ENCODE results near the gene BDP1.
A peak's percentile ranks its signal among the peaks of the same experiment; 100 is the strongest.
"Not testable (repeated sequence)": the region's sequence is repeated elsewhere in the genome, so short reads cannot be mapped to it uniquely, and the experiment has no call there.

The BDP1 gene

DNA sequence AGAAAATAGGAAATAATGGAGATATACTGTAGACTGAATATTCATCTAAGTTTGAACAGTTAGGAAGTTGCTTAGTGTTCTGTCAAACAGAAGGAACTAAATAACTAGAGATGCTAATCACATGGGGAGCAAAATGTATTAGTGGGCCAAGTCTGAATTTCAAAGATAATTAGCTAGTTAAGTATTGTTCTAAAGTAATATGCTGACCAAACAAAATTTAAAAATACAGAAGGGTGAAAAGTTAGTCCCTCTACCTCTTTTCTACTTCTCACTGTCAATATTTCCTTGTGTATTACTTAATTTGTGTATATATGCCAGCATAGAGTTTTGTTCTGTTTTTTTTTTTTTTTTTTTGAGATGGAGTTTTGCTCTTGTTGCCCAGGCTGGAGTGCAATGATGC lies 135.6 kb downstream of the BDP1 start:
- no peak for ATAC-seq (ENCODE audit: low read depth)
- Mint-ChIP-seq H3K27ac (no peak overlapping the region), H3K36me3 (peaks cover 9% of the 10 kb centered on the region), H3K4me3 (no peak overlapping the region), H3K27me3 (no peaks in the 10 kb centered on the region), H3K4me1 (peaks cover 28% of the 10 kb centered on the region), H3K9me3 (no peaks in the 10 kb centered on the region)
- DNase-seq (ENCODE audit: low spot score in 2 of 2): no peak

GRCh38 chr5:71596169-71596568 lies 140.7 kb downstream of the BDP1 start:
- no peak for DNase-seq (ENCODE audit: low spot score in 2 of 2)
- Mint-ChIP-seq H3K27me3 (no peaks in the 10 kb centered on the region), H3K27ac (no peak overlapping the region), H3K4me1 (peaks cover 3% of the 10 kb centered on the region), H3K9me3 (no peaks in the 10 kb centered on the region), H3K4me3 (no peak overlapping the region), H3K36me3 (peaks cover 24% of the 10 kb centered on the region)
- no peak for ATAC-seq (ENCODE audit: low read depth)

DNA sequence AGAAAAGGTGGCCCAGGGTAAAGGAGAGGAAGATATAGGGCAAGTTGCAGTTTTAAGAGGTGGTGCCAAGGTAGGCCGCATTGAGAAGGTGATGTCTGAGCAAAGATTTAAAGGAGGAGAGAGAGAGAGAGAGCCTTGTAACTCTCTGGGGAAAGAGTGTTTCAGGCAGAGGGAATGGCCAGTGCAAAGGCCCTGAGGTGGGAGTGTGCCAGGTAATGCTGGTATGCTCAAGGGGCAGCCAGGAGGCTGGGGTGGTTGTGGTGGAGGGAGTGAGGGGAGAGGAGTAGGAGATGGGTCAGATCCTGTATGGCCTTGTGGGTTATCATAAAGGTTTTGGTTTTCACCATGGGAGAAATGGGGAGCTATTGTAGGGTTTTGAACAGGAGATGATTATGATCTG lies 141.6 kb downstream of the BDP1 start:
- ATAC-seq (ENCODE audit: low read depth): no peak

GRCh38 chr5:71600783-71601182 lies 145.3 kb downstream of the BDP1 start:
- Mint-ChIP-seq H3K9me3 (no peaks in the 10 kb centered on the region), H3K36me3 (peaks cover 36% of the 10 kb centered on the region)

More for the DNA sequence above, 141.6 kb downstream of the BDP1 start:
- no peaks in the 10 kb centered on the region for H3K27me3 Mint-ChIP-seq
- H3K9me3 Mint-ChIP-seq: no peaks in the 10 kb centered on the region
- H3K27ac Mint-ChIP-seq: peak overlapping the region; percentile 7
- peaks cover 24% of the 10 kb centered on the region for H3K36me3 Mint-ChIP-seq
- H3K4me3 Mint-ChIP-seq: no peak overlapping the region
- peaks cover 3% of the 10 kb centered on the region for H3K4me1 Mint-ChIP-seq
- no peak for DNase-seq (ENCODE audit: low spot score in 2 of 2)

DNA sequence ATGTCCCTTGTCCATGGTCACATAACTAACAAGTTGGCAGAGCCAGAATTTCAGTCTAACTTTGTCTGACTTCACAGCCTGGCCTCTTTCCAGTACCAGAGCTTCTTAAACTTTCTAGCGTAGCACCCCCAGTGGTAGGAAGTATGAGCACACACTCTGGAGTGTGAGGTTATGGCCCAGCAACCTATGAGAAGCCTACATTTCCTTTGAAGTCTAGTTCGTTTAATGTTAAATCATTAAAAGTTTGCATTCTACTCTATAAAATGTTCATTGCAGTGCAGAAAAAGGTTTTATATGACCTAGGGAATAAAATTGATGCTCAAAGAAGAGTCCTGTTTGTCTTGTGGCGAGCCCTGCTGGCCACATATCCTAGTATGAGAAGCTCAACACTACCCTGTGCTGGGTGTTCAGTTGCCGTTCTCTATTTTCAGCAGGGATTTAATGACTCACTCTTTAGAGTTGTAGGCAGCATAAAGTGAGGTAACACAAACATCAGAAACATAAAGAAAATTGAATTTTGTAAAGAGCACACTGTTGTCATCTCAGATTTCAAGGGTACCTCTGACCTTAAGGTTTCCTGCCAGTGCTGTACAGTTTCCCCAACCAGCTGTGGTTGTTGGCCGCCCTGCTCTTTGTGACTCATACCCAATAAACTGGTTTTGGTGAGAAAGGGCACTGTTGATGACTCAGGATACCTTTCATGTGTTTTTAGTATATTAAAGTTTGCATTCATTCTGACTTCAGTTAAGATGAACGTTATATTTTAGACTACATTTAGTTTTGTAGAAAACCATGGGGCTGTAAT lies 146.0 kb downstream of the BDP1 start:
- Mint-ChIP-seq H3K27ac (peak overlapping the region; percentile 28), H3K36me3 (peaks cover 33% of the 10 kb centered on the region), H3K4me3 (no peak overlapping the region), H3K4me1 (no peaks in the 10 kb centered on the region), H3K9me3 (no peaks in the 10 kb centered on the region), H3K27me3 (no peaks in the 10 kb centered on the region)
- peak; percentile 95 for ATAC-seq (ENCODE audit: low read depth)
- DNase-seq (ENCODE audit: low spot score in 2 of 2): peak in 1 of 2 donors; percentile 4

More at GRCh38 chr5:71600783-71601182, 145.3 kb downstream of the BDP1 start:
- H3K4me1 Mint-ChIP-seq: no peaks in the 10 kb centered on the region
- ATAC-seq (ENCODE audit: low read depth): no peak
- H3K27me3 Mint-ChIP-seq: no peaks in the 10 kb centered on the region
- no peak overlapping the region for H3K27ac Mint-ChIP-seq
- no peak for DNase-seq (ENCODE audit: low spot score in 2 of 2)
- no peak overlapping the region for H3K4me3 Mint-ChIP-seq

- peaks cover 26% of the 10 kb centered on the region for H3K36me3 Mint-ChIP-seq
- H3K9me3 Mint-ChIP-seq; H3K4me3 Mint-ChIP-seq; ATAC-seq (ENCODE audit: low read depth); DNase-seq (ENCODE audit: low spot score in 2 of 2); H3K4me1 Mint-ChIP-seq; H3K27ac Mint-ChIP-seq; H3K27me3 Mint-ChIP-seq: not testable (repeated sequence)
These were observed 154.5 kb downstream of the BDP1 start for GRCh38 chr5:71609916-71610315.

DNA sequence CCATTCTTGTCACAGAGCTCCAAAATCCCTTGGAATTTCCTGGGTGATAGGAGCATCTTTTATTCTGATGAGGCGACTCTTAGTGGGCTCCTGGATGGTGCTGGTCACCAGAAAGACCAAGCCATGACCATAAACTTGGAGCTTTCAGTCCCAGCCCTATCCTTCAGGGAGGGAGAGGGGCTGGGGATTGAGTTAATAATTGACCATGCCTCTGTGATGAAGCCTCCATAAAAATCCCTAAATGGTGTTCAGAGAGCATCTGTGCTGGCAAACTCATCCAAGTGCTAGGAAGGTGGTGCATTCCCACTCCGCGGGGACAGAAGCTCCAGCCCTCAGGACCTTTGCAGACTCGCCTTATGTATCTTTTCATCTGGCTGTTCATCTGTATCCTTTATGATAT lies 160.4 kb downstream of the BDP1 start:
- H3K36me3 Mint-ChIP-seq: peaks cover 54% of the 10 kb centered on the region
- no peak overlapping the region for H3K4me3 Mint-ChIP-seq
- DNase-seq (ENCODE audit: low spot score in 2 of 2) (no peak), ATAC-seq (ENCODE audit: low read depth) (no peak)
- no peak overlapping the region for H3K27ac Mint-ChIP-seq
- no peaks in the 10 kb centered on the region for H3K27me3 Mint-ChIP-seq
- H3K4me1 Mint-ChIP-seq: peaks cover 18% of the 10 kb centered on the region
- H3K9me3 Mint-ChIP-seq: no peaks in the 10 kb centered on the region
